Activated T-cell treated with anti-CD3 and anti-CD28 coated beads, Interleukin-2, amount 50 U/mL, for 1 hour (primary cell): ENCODE measurements around the gene ZNF341.

Experiments used
- DNase-seq: peaks from one replicate; pipeline ENCODE4 v3.0.0-alpha.2; 2020

The ZNF341 gene

DNA sequence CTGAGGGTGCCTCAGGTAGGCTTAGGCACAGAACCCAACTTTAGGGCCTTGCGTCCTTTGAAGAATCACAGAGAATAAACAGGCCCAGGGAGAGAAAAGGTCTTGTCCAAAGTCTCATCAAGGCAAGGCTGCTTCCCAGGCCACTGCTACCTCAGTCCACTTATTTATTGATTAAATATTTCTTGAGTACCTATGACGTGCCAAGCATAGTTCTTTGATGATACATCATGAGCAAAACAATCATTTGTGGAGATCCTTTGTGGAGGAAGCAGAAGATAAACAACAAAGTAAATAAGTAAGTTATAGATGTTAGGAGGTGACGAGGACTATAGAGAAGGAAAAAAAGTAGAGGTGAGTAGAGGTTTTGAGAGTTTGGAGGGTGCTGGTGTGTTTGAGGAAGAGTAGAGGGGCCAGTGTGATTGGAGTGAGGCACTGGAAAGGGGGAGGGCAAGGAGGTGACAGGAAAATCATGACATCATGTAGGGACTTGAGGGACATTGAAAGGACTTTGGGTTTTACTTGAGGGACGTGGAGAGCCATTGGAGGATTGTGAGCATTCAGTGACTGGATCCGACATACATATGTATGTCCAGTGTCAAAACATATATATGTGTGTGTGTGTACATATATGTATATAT lies 65.2 kb downstream of the ZNF341 start:
- DNase-seq, result no peak

DNA sequence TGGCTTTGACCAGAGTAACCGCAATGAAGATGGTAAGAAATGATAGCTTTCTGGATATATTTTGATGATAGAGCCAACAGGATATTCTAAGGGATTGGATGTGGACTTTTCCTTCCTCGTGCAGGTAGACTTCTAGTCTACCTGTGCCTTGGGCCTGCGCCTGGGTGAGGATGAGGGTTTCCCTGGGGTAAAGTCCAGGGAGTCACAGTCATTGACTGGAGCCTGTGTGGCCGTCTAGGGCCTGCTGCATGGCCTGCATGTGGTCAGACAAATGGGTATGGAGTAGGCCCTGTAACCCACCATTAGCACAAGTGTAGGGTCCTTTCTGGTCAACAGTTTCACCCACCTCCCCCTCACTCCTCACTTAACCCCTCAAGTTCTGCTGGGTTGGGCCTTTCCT lies 66.6 kb downstream of the ZNF341 start:
- DNase-seq, result no peak

DNA sequence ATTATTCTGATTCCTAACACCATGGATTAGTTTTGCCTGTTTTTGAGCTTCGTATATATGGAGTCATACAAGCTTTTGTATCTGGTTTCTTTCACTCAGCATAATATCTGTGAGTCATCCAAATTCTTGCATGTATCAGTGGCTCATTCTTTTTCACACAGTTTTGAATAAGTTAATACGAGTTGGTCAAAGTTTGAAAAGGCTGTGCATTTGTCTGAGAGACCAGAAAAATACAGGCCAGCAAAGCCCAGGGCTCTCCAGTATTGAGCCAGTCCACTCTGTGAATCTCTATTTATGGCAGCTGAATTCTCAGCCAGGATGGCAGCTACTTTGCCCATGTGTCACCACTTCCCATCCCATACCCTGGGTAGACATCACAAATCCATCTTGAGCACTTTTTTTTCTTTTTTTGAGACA lies 72.1 kb downstream of the ZNF341 start:
- no peak for DNase-seq

DNA sequence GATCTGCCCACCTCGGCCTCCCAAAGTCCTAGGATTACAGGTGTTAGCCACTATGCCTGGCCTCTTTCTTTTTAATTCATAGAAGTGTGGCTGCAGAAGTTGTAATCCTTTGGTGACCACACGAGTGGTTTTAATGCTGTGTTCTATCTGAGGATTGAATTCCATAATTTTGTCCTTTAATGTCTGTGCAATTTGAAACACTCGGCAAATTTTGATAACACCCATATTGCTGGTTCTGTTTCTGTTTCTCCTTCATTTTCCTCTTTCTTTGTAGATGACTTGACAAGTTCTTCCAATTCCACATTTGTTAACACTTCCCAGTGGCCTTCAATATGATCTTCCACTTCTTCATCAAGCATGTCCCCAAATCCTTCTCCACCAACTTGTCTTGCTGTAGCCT lies 76.6 kb downstream of the ZNF341 start:
- DNase-seq, result no peak

DNA sequence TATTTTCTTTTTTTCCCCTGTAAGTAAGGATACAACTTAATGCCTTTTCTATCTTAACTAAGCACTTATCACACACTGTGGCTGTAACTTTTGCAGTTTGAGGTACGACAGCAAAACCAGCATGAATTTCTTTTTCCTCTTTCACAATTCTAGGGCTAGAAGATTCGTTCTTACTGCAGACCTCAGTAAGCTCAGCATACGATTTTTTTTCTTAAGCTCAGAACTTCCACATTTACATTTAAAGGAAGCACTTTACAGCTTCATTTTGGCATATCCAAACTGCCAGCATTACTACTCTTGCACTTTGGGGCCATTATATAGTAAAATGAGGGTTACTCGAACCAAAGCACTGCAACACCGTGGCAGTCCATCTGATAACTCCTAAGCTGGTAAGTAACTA lies 78.5 kb downstream of the ZNF341 start:
- no peak for DNase-seq

DNA sequence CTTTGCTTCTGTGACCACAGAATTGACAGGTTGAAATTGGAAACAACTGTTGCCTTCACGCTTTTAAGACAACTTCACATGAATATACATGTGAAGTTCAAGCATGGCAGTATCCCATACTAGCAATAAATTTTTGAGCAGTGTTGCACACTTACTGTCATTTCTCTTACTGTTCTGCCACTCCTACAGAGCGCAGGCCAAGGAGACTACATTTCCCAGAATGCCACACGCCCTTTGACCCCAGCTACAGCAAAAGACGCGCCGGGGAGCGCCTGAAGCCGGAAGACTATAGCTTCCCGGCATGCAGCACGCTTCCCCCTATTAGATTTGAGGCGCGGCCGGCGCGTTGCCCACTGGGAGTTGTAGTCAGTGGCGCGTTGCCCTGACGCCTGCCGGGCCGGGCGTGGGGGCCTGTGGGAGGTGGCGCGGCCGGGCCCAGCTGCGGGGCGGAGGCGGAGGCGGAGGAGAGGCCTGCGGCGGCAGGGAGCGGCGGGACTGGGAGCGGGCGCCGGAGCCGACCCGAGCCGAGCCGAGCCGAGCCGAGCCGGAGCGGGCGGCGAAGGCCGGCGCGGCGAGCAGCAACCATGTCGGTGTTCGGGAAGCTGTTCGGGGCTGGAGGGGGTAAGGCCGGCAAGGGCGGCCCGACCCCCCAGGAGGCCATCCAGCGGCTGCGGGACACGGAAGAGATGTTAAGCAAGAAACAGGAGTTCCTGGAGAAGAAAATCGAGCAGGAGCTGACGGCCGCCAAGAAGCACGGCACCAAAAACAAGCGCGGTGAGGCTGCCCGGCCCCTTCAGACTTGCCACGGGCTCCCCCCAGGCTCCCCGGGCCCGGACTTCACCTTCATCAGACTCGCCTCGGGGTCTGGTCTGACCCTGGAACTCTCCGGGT lies 79.3 kb downstream of the ZNF341 start, which contains the start of gene CHMP4B:
TSS of gene CHMP4B (plus strand) at position 464 of the 891 bp plus-strand sequence. CDS start at position 585, 121 bp downstream.
- peak; percentile 98 for DNase-seq

DNA sequence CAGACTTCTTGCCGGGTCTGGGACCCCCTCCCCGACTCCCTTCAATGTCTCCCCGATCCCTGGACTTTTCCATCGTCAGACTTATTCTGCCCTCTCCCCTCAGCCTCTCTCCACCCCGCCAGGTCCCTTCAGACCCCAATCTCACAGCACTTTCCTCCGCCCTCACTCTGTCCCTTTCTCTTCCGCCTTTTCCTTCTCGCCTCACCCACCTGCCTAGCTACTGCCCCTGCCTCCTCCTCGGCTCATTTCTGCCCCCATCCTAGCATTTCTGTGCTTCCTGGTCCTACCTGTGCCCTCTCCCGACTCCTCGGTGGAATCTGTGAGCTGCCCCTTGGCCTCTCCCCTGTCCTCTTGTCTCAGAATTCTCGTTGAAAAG lies 80.0 kb downstream of the ZNF341 start:
- peak; percentile 39 for DNase-seq

DNA sequence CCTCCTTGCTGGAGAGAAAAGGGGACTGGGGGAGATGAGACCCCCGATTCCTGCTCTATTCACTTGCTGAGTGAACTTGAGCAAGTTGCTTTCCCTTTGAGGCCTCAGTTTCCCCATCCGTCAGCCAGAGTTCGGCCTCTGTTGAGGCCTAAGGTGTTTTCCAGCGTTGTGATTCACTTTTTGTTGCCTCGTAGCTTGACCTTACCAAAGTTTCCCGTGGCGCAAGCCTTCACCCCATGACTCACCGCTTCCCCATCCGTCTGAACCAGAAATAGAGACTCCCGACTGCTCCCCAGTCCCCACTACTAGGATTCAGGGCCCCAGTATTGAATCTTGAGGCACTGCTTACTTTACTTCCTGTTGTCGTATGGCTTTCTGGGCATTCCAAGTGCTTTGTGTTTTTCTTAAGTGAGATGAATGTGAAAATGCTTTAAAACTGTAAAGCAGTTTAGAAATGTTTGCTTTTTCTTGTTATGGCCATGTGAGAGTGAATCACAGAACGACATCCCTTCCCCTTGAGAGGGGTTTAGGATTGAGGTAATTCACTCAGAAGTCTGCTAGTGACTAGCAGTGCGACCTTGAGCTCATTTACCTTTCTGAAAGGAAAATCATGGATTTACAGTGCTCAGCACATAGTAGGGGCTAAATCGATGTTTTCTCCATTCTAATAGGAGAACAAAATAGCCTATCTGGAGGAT lies 80.5 kb downstream of the ZNF341 start:
- peak; percentile 45 for DNase-seq

DNA sequence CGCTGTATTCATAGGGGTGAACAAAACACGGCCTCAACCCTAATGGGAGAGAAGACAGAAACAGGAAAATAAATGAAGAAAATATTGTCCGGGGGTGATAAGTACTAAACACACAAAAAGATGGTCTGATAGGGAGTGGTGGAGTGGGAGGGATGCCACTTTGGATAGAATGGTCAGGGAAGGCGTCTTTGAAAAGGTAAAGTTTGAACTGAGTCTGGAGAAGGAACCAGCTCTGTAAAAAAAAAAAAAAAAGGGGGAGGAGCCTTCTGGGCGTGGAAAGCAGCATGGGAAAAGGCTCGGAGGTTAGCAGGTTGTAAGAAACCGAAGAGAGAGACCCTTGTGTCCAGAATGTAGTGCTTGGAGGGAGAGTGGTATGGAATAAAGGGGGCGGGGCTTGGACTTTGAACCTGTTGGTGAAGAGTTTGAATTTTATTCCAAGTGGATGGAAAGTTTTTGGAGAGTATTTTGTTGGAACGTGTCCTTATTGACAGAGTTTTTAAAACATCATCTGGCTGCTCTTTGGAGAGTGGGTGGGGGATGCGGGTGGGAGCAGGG lies 81.2 kb downstream of the ZNF341 start:
- no peak for DNase-seq

DNA sequence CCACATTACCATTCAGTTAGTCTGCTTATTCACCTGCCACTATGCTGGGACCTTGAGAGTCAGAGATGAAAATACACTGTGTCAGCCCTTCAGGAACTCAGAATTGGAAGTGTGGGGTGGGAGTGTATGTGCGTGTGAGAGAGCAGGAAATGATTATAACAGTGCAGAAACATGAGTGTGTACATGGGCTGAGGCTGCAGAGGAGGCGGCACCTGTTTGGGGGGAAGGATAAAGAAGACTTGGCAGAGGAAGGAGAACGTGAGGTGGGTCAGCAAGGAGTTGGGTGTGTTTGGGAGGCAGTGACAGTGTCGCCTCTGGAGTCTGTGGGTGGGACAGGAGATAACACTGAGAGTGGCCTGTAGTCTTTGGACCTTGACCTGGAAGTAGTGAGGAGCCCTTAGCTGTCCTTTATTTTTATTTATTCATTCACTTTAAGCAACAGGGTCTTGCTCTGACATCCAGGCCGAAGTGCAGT lies 82.5 kb downstream of the ZNF341 start:
- no peak for DNase-seq

DNA sequence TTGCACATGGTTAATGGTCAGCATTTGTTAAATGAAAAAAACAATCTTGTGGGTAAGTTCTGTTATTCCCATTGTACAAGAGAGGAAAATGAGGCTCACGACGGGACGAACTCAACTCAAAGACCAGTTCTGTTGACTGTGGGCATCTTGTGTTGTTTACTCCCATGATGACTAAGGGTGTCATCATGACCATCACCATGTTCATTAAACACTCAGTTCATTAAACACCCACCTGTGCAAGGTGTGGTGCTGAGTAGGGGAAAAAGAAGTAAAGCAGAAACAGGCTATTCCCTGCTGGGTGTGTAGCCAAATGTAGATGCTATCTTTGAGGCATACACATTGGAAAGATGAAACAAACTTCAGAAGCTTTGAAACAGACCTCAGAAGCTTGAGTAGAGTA lies 83.9 kb downstream of the ZNF341 start:
- no peak for DNase-seq

DNA sequence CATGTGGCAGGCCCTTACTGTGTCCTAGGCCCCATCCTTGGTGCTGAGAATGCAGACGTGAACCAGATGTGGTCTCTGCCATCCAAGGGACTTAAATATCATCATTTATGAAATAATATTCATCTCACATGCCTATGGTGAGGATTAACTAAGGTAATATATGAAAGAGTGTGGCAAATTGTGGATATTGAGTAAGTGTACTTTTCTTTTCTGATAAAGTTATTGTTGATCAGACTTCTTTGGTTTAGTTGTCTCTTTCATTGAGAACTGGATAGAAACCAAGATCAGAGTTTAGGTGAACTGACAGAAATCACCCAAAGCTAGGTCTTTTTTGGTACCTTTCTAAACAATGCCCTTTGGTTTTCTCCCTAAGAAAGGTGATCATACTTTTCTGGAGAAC lies 84.4 kb downstream of the ZNF341 start:
- DNase-seq, result no peak

DNA sequence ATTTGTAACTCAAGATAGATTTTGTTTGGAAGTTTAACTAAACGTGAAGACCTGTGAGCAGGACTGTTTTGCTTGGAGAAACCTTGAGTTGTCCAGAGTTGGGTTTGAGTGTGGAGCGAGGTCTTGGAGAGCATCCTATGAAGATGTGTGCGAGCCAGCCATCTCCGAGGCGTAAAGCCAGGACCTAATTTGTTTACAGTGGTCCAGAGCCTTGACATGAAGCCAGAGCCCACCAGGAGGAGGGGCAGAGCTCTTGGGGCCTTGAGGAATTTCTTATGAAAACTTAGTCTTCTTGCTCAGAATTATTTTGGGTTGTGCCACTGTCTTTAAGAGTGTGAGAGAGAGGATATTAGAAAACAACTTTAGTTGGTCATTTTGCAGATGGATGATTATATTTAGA lies 85.6 kb downstream of the ZNF341 start:
- no peak for DNase-seq

DNA sequence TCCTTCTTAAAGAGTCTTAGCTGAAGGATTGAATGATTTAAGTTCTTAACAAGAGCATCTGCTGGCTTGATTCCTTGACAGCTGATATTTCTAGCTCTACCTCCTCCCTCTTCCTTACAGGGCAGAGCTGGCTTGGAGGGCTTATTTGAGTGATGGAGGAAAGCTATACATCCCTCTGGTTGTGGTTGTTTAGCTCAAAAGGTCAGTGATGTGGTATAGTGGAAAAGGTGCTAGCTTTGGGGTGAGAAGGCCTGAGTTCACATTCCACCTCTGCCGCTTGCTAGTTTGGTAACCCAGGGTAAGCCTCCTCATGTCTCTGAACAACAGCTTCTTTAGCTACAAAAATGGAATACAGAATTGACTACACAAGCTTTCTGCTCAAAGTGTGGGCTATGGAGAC lies 87.7 kb downstream of the ZNF341 start:
- DNase-seq, result no peak

DNA sequence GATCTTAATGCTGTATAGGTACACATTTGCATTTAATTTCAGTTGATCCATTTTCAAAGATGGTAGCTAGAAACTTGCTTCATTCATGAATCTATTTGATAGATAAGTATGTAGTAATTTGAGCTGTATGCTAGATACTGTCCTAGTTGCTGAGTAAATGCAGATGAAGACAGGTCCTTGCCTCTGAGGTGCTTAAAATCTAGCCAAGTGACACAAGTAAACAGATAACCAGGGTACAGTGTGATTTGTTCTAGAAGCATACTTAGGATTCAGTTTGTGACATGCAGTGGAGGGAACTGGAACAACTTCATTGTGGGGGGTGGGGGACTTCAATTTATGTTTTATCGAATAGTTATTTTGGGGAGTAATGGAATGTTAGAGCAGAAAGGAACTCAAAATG lies 88.6 kb downstream of the ZNF341 start:
- no peak for DNase-seq

DNA sequence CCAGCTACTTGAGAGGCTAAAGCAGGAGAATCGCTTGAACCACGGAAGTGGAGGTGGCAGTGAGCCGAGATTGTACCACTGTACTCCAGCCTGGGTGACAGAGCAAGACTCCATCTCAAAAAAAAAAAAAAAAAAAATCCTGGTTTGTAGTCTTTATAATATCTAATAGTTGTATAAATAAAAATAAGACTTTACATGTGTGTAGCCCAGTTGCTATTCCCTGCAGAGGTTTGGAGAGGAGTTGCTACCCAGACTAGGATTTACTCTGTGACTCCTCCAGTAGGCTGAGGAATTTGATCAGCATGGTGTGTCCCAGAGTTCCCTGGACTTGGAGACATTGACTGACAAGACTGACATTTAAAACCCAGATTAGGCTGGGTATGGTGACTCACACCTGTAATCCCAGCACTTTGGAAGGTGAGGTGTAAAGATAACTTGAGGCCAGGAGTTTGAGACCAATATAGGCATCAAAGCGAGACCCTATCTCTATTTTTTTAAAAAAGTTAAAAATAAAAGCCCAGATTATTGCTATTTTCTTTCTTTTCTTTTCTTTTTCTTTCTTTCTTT lies 89.6 kb downstream of the ZNF341 start:
- no peak for DNase-seq

DNA sequence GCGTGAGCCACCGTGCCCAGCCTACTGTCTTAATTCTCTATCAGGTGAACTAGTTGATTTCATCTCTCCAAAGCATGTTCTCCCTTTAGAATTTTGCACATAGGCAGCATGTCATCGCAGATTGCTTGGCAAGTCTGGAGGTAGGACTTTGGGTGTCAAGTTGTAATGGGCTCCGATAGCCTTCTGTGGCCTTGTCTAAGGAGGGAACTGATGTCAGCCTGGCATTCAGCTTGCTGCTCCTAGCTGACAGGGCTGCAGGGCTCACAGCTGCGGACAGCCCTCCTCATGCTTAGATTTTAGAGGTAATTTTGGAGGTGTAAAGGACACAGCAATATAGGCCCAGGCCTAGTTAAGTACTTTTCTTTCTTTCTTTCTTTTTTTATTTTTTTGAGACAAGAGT lies 90.6 kb downstream of the ZNF341 start:
- DNase-seq, result no peak

DNA sequence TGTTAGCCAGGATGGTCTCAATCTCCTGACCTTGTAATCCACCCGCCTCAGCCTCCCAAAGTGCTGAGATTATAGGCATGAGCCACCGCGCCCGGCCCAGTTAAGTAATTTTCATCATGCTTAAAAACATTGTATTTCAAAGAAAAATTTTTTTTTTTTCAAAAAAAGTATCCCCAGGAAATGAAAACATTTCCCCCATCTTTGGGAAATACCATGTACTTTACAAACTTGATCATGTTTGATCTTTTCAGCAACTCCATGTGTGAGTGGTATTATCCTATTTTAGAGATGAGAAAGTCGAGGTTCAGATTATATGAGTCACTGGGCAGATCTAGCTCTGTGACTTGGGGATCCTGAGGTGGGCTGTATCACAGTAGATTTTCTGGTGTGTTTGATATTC lies 91.2 kb downstream of the ZNF341 start:
- DNase-seq, result no peak

DNA sequence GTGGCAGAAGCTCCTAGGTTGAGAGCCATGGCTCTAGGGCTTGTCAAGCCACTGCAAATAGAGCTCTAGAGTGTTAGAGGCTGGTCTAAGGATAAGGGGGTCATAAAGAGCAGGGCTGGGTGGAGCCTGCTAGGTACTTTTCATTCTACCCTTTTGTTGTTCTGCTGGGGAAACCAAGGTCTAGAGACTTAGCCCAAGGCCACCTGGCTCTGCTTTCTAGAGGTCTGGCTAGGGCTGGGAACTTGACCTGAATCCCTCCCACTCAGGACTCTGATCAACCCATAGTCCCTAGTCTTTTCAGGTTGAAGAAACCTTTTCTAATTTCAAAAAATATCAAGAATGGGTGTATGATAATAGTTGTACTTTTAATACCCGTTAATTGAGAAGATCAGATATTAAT lies 93.1 kb downstream of the ZNF341 start:
- no peak for DNase-seq

DNA sequence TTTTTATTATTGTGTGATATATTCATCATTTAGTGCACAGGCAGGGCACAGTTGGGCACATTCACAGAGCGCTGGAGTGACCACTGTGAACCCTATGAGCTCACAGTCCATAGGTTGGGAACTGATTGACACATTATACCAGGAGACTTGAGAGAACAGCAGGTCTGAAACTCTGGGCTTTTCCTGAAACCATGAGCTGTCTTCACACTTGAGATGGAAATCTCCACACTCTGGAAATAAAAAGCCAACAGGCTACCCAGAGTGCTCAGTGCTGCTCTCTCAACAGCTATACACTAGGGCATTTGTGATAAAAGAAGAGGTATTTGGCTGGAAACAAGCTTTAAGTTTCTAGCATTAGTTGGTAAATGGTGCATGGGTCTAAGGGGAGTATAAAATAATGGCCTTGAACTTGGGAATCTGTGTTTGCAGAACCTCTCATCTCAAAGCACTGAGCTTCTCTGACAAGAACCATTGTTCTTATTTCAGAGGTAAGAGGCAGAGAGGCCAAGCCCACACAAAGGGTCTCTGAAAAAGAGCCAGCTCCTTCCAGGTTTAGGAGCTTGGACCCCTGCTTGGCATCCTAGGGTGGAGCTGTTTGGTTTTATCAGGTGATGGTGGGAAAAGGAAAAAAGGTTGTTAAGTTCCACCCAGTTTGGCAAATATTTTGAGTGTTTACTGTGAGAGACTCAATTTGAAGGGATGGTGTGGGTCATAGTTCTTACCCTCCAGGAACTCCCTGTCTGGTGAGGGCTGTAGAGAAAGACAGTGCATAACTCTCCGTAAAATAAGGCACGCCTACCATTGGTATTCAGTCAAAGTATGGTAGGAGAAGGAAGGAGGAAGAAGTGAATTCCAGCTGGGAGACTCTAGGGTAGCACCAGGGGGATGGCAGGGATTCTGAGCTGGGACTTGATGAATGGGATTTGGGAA lies 93.8 kb downstream of the ZNF341 start:
- no peak for DNase-seq

DNA sequence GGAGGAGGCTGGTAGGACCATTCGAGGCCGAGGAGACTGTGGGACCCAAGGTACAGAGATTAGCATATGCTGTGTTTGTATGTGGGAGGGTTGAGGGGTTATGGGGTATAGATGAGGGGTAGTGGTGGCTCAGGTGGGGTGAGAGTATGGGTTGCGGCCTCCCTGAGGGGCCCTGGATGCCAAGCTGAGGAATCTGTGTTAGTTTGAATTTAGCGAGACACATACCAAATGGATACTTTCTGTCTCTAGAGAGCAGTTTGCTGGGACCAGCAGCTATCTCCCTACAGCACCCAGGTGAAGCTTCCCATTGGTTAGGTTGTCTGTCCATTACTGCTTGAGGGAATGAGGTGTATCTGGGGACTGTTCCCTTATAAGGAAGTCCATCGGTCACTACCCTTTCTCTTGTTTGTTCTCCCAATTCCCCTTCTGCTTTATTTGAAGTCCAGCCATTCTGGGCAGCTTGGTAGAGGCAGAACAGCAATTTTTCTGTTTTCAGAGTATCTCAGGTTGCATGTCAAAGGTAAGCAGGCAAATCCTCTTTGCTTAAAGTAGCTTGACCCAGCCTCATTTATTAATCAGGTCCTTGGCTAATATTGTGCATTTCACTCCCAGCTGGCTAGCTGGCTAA lies 94.6 kb downstream of the ZNF341 start:
- no peak for DNase-seq
